Embryonic facial prominence (tissue), 1 donor: ENCODE measurements around the gene ATF7.
A peak's percentile ranks its signal among the peaks of the same experiment; 100 is the strongest.
"Not testable (repeated sequence)": the region's sequence is repeated elsewhere in the genome, so short reads cannot be mapped to it uniquely, and the experiment has no call there.

ENCODE experiments used
- DNase-seq: peaks from one replicate; pipeline ENCODE4 v3.0.0-alpha.2; 2016; ENCODE audit errors: extremely low spot score

Gene ATF7

DNA sequence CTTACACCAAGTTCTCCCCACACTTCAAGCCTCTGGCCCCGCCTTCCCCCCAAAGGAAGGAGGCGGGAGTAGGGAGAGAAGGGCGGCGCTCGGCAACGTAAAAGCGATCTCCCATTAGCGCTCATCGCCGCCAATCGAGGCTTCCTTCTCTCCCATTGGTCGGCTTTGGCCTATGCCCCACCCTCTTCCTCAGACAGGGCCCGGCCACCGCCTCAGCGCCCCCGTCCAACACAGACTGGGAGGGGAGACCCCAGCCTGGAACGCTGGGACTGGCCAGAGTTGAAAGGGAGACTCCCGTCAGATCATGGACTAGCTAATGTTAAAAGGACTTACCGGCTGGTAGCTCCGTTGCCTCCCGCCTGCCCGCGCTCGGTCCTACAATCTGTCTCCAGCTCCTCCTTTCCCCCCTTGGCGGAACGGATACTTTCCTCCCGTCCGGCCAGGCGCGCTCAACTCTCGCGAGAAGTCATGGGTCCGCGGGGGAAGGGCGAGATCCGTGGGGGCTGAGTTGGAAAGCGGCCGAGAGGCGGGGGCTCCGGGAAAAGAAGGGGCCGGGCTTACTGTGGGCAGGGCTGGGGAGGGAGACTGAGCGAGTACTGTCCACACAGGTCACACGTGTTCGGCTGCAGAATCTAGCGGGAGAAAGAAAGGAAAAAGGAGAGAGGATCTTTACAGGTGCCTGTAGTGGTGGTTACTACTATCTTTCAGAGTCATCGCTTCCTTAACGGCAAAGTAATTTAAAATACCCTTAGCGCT lies at the start of gene ATF7:
Gene ATF7 (minus strand): TSS at position 437 of the 756 bp plus-strand sequence. CDS start 25,382 bp downstream, outside the sequence.
- DNase-seq = peak; percentile 98

DNA sequence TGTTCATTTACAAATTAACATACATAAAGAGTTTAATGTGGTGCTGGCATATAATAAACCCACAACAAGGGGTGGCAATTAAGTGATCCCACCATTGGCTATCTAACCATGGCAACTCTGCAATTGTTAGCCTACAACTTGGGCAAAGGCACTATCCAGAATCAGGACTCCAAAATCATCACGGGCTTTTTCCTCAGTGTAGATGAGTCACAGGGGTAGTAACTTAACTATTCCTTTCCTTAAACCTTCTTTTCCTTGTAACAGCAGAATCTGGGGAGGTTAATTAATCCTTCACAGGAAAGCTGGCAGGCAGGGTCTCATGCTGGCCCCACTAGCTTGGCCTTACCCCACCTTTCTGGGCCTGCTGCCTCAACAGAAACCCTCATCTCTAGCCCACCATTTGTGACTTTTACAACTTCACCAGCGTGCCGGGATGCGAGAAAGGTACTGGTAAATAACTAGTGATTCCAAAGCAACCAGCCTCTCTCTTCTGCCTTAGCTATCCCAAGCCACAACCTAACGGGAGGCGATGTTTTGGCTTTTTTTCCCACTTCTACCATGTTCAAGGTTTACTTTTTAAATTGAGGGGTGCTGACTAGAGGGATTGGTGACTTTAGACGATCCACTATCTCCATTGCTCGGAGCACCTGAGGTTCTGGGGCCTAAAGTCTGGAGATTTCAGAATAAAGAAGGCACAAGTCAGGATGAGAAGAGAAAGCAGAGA lies 49.0 kb upstream of the ATF7 start:
- no peak for DNase-seq

DNA sequence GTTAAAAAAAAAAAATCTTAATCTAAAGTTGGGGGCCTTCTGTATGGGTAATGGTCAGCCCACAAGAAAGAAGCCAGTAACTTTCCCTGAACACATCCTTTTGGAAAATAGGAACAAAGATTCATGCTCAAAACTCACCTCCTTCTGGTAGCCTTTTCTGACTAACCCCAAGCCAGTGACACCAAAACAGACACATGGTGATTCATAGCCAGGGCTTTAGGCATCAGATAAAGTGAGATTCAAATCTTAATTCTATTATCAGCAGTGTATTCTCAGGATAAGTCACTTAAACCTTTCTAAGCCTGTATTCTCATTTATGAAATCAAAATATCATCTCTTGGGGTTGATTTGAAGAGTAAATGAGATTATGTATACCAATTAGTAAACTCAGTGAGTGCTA lies 44.8 kb upstream of the ATF7 start:
- no peak for DNase-seq

DNA sequence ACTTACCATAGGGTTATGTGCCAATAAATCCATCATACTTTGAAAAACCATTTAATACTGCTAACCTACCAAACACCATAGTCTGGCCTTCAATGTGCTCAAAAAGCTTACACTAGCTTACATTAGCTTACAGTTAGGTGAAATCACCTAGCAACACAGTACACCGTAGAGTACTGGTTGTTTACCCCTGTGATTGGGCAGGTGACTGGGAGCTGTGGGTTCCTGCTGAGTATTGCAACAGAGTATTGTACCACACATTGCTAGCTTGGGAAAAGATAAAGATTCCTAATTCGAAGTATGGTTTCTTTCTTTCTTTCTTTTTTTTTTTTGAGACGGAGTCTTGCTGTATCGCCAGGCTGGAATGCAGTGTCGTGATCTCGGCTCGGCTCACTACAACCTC lies 44.1 kb upstream of the ATF7 start:
- DNase-seq = no peak

DNA sequence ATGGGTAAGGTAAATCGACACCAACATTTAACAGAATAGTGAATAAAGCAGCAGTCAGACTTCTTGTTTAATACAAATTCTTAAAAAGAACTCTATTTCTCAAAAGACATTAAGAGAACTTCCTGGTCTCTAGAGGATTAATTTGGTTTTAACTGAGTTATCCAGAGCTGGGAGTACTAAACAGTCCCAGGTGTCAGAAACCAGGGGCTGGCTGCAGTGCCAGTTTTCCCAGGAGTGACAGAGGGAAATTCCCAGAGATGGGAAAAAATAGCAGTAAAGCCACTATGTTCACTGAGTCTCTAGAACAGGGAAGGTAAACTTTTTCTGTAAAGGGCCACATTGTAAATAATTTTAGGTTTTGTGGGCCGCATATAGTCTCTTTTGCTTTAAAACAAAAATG lies 40.9 kb upstream of the ATF7 start:
- no peak for DNase-seq

DNA sequence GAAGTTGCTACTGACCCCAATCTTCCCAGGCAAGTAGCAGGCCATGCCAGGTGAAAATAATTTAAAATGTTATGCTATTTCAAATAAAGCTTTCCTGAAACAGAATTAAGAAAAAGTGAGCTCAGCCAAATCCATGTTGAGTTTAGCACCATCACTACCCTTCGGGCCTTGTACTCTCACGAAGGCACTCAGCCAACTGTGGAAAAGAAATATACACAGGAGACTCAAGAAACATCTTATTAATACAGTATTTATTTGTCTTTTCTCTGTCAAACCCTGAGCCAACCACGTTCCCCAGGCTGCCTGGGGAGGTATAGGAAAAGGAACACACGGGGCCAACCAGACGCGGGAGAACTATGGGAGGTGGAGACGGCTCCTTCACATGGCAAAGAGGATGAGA lies 38.8 kb upstream of the ATF7 start:
- no peak for DNase-seq

DNA sequence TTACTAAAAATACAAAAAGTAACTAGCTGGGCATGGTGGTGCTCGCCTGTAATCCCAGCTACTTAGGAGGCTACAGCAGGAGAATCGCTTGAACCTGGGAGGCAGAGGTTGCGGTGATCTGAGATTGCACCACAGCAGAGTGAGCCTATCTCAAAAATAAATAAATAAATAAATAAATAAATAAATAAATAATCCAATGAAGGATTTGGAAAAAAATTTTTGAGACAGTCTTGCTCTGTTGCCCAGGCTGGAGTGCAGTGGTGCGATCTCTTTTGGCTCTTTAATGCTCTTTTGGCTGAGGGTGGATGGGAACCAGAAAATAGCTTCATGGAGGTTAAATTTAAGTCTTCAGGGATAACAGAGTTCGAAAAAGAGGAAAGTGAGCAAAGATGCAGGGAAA lies 38.0 kb upstream of the ATF7 start:
- no peak for DNase-seq

DNA sequence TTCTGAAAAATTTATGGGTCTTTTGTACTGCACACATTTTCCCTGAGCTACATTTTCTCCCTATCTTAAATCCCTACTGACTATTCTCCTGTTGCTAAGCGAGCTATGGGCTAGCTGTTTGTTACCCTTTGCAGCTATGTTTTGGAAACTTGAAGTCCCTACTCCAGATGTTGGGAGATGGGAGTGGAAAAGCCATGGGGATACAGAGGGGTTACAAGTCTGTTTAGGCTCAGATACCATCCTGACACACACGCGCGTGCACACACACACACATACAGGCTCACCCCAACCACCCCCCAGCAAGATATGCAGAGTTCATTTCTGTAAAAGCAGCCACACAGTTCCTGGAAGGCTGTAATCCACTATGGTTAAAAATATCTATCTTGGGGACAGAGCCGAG lies 33.9 kb upstream of the ATF7 start:
- DNase-seq = peak; percentile 50

DNA sequence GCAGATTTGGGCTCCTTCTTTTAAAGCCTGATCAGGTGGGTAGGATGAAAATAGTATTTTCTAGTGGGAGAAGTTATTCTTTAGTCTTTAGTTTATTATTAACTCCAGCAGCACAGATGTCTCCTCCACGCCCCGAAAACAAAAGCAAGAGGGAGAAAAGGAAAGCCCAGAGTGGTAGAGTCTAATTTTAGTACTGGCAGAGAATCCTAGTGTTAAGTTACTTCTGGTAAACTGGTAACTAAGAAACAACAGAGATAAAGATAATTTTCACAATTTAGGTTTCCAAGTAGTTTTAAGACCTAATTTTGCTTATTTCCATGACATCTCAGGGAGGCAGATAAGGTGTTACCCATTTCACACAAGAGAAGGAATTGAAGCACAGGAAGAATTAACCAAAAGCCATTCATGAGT lies 33.4 kb upstream of the ATF7 start:
- peak; percentile 64 for DNase-seq

DNA sequence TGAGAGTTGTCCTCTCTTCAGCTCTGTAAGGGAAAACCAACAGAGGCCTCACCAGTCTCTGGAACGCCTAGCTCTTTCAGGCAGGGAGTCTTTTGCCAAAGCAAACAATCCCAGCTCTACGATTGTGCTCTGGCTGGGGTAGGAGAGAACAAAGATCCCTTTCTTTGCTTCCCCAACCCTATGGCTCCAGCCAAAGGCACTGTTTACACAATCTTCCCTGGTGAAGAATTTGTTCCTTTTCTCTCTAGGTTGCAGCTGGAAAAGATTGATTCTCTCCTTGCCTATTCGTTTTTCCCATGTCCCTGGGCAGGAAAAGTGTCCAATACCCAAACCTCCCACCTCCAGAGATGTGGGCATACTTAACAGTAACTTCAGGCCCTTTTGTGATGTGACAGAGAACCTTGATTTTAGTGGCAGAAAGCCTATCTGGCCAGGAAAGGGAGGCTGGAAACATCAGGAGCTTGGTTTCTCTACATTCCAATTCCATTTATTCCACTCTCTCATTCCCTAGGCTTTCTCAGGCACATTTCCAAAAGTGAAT lies 32.9 kb upstream of the ATF7 start:
- peak; percentile 77 for DNase-seq

DNA sequence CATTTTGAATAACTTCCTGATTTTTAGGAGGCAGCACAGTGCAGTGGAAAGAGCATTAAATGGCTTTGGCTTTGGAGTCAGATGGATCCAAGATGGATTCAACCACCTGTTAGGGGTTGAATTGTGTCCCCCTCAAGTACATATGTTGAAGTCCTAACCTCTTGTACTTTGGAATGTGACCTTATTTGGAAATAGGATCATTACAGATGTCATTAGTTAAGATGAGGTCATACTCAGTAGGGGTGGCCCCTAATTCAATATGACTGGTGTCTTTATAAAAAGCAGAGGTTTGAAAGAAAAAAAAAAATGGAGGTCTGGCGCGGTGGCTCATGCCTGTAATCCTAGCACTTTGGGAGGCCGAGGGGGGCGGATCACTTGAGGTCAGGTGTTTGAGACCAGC lies 30.9 kb upstream of the ATF7 start:
- DNase-seq = no peak

DNA sequence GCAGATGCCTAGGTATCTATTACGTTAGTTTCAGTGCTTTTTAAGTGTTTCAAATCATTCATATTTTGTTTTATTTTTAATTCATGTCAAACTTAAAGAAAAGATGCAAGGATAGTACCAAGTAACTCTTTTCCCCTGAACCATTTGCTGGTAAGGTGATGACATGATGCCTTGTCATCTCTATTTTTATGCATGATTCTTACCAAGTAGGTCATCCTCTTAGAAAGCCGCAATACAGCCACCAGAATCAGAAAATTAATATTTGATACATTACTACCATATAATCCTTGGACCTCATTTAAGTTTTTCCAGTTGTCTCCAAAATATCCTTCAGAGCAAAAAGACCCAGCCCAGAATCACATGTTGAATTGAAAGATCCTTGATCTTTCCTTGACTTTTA lies 27.4 kb upstream of the ATF7 start:
- no peak for DNase-seq

DNA sequence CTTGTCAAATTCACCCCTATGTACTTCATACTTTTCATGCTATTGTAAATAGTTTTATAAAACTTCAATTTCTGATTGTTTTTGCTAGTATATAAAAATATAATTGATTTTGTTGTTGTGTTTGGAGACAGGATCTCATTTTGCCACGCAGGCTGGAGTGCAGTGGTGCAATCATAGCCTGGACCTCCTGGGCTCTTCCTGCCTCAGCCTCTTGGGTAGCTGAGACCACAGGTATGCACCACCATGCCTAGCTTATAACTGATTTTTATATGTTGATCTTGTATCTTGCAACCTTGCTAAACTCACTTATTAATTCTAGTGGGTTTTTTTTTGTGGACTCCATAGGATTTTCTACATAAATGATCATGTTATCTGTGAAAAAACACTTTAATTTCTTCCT lies 26.2 kb upstream of the ATF7 start:
- no peak for DNase-seq

DNA sequence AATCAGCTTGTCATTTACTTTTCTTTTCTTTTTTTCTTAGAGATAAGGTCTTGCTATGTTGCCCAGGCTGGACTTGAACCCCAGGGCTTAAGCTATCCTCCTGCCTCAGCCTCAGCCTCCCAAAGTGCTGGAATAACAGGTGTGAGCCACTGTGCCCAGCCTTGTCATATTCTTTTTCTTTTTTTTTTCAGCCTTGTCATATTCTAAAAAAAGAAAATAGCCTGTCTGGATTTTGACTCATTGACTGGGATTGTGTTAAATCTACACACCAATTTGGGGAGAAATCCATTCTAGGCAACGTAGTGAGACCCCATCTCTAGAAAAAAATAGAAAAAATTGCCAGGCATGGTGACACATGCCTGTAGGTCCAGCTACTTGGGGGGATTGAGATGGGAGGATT lies 25.6 kb upstream of the ATF7 start:
- DNase-seq = no peak

DNA sequence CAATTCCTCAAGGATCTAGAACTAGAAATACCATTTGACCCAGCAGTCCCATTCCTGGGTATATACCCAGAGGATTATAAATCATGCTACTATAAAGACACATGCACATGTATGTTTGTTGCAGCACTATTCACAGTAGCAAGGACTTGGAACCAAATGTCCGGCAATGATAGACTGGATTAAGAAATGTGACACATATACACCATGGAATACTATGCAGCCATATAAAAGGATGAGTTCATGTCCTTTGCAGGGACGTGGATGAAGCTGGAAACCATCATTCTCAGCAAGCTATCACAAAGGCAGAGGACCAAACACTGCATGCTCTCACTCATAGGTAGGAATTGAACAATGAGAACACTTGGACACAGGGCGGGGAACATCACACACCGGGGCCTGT lies 20.1 kb upstream of the ATF7 start:
- not testable (repeated sequence) for DNase-seq

DNA sequence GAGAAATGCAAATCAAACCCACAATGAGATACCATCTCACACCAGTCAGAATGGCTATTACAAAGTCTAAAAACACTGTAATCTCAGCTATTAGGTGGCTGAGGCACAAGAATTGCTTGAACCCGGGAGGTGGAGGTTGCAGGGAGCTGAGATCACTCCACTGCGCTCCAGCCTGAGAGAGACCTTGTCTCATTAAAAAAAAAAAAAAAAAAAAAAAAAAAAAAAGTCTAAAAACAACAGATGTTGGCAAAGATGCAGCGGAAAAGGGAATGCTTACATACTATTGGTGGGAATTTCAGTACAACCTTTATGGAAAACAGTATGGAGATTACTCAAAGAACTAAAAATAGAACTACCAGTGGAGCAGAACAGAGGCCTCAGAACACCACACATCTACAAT lies 19.0 kb upstream of the ATF7 start:
- DNase-seq = no peak

DNA sequence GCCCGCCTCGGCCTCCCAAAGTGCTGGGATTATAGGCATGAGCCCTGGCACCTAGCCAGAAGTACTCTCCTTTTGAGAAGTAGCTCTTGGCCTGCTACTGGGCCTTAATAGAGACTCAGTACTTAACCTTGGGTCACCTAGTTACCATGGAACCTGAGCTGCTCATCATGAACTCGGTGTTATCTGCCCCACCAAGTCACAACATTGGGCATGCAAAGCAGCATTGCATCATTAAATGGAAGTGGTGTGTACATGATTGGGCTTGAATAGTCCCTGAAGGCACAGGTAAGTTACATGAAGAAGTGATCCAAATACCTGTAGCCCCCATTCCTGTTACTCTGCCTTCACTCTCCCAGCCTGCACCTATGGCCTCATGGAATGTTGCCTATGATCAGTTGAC lies 18.0 kb upstream of the ATF7 start:
- DNase-seq = no peak

DNA sequence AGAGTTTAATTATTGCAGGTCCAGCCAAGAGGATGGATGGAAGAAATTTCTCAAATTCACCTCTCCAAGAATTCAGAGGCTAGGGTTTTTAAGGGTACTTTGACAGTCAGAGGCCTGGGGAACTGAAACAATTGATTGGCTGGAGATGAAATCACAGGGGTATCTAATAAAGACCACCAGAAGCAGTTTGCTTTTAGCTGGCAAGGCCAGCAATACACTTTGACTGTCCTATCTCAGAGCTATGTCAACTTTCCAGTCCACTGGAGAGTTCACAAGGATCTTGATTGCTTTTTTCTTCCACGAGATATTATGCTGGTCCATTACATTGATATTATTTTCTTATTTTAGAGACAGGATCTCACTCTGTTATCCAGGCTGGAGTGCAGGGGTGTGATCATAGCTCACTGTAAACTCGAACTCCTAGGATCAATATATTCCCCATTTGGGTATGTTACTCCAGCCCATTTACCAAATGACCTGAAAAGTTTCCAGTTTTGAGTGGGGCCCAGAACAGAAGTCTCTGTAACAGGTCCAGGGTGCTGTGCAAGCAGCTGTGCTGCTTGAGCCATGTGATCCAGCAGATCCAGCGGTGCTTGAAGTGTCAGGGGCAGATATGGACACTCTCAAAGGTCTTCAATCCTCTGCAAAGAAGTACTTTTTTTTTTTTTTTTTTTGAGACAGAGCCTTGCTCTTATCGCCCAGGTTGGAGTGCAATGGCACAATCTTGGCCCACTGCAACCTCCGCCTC lies 17.2 kb upstream of the ATF7 start:
- DNase-seq = no peak

DNA sequence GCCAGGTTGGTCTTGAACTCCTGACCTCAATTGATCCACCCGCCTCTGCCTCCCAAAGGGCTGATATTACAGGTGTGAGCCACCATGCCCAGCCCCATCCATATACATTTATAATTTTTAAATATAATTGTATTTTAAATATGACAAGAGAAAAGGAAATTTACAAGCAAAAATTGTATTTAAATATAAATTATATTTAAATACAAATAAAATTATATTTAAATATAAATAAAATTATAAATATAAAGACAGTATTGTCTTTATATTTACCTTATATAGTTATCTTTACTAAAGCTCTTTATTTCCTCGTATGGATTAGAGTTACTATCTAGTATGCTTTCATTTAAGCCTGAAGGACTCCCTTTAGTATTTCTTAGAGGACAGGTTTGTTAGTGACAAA lies 11.9 kb upstream of the ATF7 start:
- DNase-seq = no peak

DNA sequence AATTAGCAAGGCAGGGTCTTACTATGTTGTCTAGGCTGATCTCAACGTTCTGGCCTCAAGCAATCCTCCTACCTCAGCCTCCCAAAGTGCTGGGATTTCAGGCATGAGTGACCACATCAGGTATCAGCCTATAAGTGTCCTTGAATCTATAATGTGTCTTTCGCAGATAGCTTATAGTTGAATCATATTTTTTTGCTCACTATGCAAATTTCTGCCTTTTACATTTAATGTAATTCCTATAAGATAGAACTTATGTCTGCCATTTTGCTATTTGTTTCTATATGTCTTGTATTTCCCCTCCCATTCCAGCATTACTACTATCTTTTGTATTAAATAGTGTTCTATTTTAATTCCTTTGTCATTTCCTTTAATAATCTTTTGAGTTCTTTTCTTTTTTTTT lies 10.5 kb upstream of the ATF7 start:
- no peak for DNase-seq

DNA sequence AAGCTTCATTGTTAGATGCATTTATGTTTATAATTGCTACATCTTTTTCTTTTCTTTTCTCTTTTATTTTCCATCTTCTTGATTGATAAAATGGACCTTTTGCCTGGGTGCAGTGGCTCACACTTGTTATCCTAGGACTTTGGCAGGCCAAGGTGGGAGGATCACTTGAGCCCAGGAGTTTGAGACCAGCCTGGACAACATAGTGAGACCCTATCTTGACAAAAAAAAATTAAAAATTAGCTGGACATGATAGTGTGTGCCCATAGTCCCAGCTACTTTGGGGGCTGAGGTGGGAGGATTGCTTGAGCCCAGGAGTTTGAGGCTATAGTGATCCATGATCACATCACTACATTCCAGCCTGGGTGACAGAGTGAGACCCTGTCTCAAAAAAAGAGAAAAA lies 9.5 kb upstream of the ATF7 start:
- not testable (repeated sequence) for DNase-seq

DNA sequence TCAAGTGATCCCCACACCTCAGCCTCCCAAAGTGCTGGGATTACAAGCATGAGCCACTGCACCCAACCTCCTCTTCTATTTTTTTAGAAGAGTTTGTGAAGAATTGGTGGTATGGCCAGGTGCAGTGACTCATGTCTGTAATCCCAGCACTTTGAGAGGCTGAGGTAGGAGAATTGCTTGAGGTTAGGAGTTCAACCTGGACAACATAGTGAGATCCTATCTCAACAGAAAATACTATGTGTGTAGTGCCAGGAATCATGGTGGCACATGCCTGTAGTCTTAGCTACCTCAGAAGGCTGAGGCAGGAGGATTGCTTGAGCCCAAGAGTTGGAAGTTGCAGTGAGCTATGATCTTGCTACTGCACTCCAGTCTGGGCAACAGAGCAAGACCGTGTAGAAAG lies 5.5 kb upstream of the ATF7 start:
- DNase-seq = no peak

DNA sequence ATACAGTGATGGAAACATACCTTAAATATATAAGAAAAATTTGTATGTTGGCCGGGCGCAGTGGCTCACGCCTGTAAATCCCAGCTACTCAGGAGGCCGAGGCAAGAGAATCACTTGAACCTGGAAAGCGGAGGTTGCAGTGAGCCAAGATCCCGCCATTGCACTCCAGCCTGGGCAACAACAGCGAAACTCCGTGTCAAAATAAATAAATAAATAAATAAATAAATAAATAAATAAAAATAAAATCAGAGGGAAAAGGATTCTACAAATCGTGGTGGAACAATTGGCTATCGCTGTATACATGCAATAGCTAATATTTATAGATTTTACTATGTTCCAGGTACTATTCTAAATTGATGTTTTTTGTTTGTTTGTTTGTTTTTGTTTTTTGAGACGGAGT lies 1.7 kb upstream of the ATF7 start:
- DNase-seq = no peak
